ENCODE results near the gene LCE3A.
"Not testable (repeated sequence)": the region's sequence is repeated elsewhere in the genome, so short reads cannot be mapped to it uniquely, and the experiment has no call there.

Gene LCE3A

GRCh38 chr1:152580433-152580832 is 42.5 kb downstream of the LCE3A start, which contains the start of gene LCE3D:
TSS of gene LCE3D (minus strand) at chr1:152580516. CDS start at chr1:152579936, 580 bp downstream.
- no peak within 1 kb of the TSS for H3K4me3 ChIP-seq (replicated peaks; ENCODE audit: low read depth, low read length)
- TF ChIP-seq, protein P1, sequence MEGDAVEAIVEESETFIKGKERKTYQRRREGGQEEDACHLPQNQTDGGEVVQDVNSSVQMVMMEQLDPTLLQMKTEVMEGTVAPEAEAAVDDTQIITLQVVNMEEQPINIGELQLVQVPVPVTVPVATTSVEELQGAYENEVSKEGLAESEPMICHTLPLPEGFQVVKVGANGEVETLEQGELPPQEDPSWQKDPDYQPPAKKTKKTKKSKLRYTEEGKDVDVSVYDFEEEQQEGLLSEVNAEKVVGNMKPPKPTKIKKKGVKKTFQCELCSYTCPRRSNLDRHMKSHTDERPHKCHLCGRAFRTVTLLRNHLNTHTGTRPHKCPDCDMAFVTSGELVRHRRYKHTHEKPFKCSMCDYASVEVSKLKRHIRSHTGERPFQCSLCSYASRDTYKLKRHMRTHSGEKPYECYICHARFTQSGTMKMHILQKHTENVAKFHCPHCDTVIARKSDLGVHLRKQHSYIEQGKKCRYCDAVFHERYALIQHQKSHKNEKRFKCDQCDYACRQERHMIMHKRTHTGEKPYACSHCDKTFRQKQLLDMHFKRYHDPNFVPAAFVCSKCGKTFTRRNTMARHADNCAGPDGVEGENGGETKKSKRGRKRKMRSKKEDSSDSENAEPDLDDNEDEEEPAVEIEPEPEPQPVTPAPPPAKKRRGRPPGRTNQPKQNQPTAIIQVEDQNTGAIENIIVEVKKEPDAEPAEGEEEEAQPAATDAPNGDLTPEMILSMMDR (IDR thresholded peaks at IDR 0.05; ENCODE audit: low read length, missing control alignments): no peak
- DNase-seq (ENCODE audit: low read depth): no peak

DNA sequence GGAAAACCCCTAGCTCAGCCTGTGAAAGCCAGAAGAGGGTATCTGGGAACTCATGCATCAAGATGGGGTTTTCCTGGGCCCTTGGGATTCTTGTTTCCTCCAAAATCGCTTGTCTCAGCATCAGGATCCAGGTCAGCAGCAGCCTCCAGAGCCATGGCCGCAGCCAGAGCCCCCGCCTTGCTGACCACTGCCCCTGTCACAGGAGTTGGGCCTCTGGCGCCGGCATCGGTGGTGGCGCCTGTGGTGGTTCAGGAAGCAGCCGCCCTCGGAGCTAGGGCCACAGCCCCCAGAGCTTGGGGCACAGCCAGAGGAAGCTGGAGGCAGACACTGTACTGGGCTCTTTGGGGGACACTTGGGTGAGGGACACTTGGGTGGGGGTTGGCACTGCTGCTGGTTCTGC is 43.4 kb downstream of the LCE3A start:
- DNase-seq (ENCODE audit: low read depth); H3K4me3 ChIP-seq (replicated peaks; ENCODE audit: low read depth, low read length): not testable (repeated sequence)

DNA sequence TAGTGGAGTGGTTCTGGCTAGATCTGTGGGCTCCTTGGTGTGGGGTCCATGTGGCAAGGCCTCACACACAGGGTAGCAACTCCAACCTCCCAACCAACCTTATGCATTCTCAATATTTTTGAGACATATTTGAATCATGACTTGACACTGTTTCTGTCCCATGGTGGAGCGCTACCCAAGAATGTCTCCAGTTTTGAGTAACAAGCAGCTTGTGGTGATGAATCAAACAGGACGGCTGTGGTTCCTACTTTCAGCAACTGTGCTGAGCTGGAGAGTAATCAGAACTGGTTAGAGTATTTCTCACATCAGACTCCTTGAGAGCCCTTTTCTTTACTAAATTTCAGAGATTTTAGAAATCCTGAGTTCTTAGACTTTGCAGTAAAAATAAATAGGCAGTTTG is 45.7 kb downstream of the LCE3A start:
- DNase-seq (ENCODE audit: low read depth): no peak
- TF ChIP-seq, protein P1 (IDR thresholded peaks at IDR 0.05; ENCODE audit: low read length, missing control alignments): no peak
- no peak overlapping the region for H3K4me3 ChIP-seq (replicated peaks; ENCODE audit: low read depth, low read length)
